ENCODE data around the gene LENEP.

LENEP gene

GRCh38 chr1:155033524-155033923, 40.1 kb downstream of the LENEP start, which contains the start of the genes DCST1 and DCST2:
Gene DCST1 (plus strand): TSS chr1:155033824. CDS start chr1:155034037, 213 bp downstream.
Gene DCST2 (minus strand): TSS chr1:155033781. CDS start chr1:155033701, 80 bp downstream.
- DNase-seq, result no peak

GRCh38 chr1:155034318-155035208, 41.2 kb downstream of the LENEP start:
- DNase-seq, result no peak

- no peak for DNase-seq
These were observed 42.5 kb downstream of the LENEP start for GRCh38 chr1:155035936-155036335.

- DNase-seq, result no peak
These were observed 43.7 kb downstream of the LENEP start for GRCh38 chr1:155037043-155037442.

GRCh38 chr1:155037851-155038441, 44.6 kb downstream of the LENEP start:
- DNase-seq, result no peak

GRCh38 chr1:155038602-155039307, 45.4 kb downstream of the LENEP start:
- no peak for DNase-seq

GRCh38 chr1:155039308-155039669, 45.9 kb downstream of the LENEP start:
- DNase-seq, result no peak

- DNase-seq, result no peak
These were observed 47.1 kb downstream of the LENEP start for GRCh38 chr1:155040358-155041093.

- DNase-seq, result no peak
These were observed 49.4 kb downstream of the LENEP start for GRCh38 chr1:155042789-155043188.

GRCh38 chr1:155043301-155043702, 49.9 kb downstream of the LENEP start:
- DNase-seq, result no peak

- DNase-seq, result no peak
These were observed 50.4 kb downstream of the LENEP start for GRCh38 chr1:155043793-155044192.

Data from activated T-cell treated with anti-CD3 and anti-CD28 coated beads for 4 hours (primary cell).